Limb (tissue), 2 donors: ENCODE results near the gene TTC16.
"Not testable (repeated sequence)": the region's sequence is repeated elsewhere in the genome, so short reads cannot be mapped to it uniquely, and the experiment has no call there.

ENCODE experiments used
- DNase-seq, 2 donors: peaks; one replicate each; pipeline ENCODE4 v3.0.0-alpha.2; 2016; ENCODE audit errors: extremely low spot score in 2 of 2

TTC16 gene

GRCh38 chr9:127742435-127743088 is 26.7 kb downstream of the TTC16 start:
- DNase-seq, result peak in 1 of 2 donors; percentile 85

- DNase-seq, result no peak
Observed at GRCh38 chr9:127744398-127745110, 28.7 kb downstream of the TTC16 start.

- DNase-seq, result no peak
Observed at GRCh38 chr9:127746959-127747569, 31.2 kb downstream of the TTC16 start.

GRCh38 chr9:127749090-127749787 is 33.4 kb downstream of the TTC16 start:
- no peak for DNase-seq

- DNase-seq, result peak in 1 of 2 donors; percentile 63
Observed at GRCh38 chr9:127751269-127752054, 35.6 kb downstream of the TTC16 start.

- no peak for DNase-seq
Observed at GRCh38 chr9:127753148-127753547, 37.3 kb downstream of the TTC16 start.

- no peak for DNase-seq
Observed at GRCh38 chr9:127753622-127754021, 37.7 kb downstream of the TTC16 start.

GRCh38 chr9:127754099-127755060 is 38.5 kb downstream of the TTC16 start:
- DNase-seq, result peak in 1 of 2 donors; percentile 81

GRCh38 chr9:127755061-127756060 is 39.5 kb downstream of the TTC16 start:
- peak in 1 of 2 donors; percentile 86 for DNase-seq

GRCh38 chr9:127756233-127756632 is 40.4 kb downstream of the TTC16 start:
- no peak for DNase-seq

GRCh38 chr9:127756776-127757175 is 40.9 kb downstream of the TTC16 start:
- not testable (repeated sequence) for DNase-seq

- no peak for DNase-seq
Observed at GRCh38 chr9:127758843-127759242, 43.0 kb downstream of the TTC16 start.

GRCh38 chr9:127761061-127761460 is 45.2 kb downstream of the TTC16 start:
- no peak for DNase-seq

GRCh38 chr9:127761491-127761956 is 45.6 kb downstream of the TTC16 start:
- no peak for DNase-seq

GRCh38 chr9:127762111-127762676 is 46.3 kb downstream of the TTC16 start:
- DNase-seq, result no peak

- DNase-seq, result peak in 1 of 2 donors; percentile 42
Observed at GRCh38 chr9:127763918-127764384, 48.1 kb downstream of the TTC16 start.

GRCh38 chr9:127765418-127765817 is 49.5 kb downstream of the TTC16 start:
- DNase-seq, result no peak

- peak in 1 of 2 donors; percentile 20 for DNase-seq
Observed at GRCh38 chr9:127767410-127767809, 51.5 kb downstream of the TTC16 start.
